IMR-90 (cell line): Measurements from ENCODE around the gene IL22. TPM values are rescaled to one million over a fixed set of nuclear protein-coding genes. Genes with fewer than 3 reads are reported as not detected.

ENCODE experiments used
- ATAC-seq: fragments of 200-7000 bp; cut with Tn5 transposase; 2 replicates; pipeline ENCODE4 v1.9.1; 2020; ENCODE audit warnings: low read depth, mild to moderate bottlenecking, moderate library complexity
- BruUV-seq: library from RNA; stranded (reverse); fragments of 400-500 nt; replicated peaks from 2 replicates; lab custom pipeline; 2021; lab: Mats Ljungman, UMichigan
- CTCF ChIA-PET: fragments of 300-600 bp; formaldehyde crosslinking; extraction: SDS; loops from one replicate; lab custom pipeline; 2021; ENCODE audit warnings: antibody characterized with exemption; lab: Yijun Ruan, JAX
- POLR2A ChIA-PET: fragments of 300-600 bp; sonication (Branson Sonifier 250); formaldehyde crosslinking; loops from one replicate; lab custom pipeline; 2022; ENCODE audit warnings: antibody characterized with exemption; ENCODE audit not compliant: unreplicated experiment; lab: Charles Lee
- DNase-seq: peaks from one replicate; pipeline ENCODE4 v3.0.0; 2013
- H2AFZ ChIP-seq: replicated peaks from 2 replicates; pipeline ENCODE3; 2013; ENCODE audit warnings: low read length, mild to moderate bottlenecking; ENCODE audit not compliant: poor library complexity
- H2AK5ac ChIP-seq: 2 replicates; pipeline ENCODE4 v1.6.1; 2013; ENCODE audit warnings: low read depth, low read length, inconsistent platforms
- H2AK9ac ChIP-seq: replicated peaks from 2 replicates; pipeline ENCODE3; 2013; ENCODE audit warnings: mild to moderate bottlenecking, low read depth, low read length, moderate library complexity; ENCODE audit not compliant: poor library complexity
- H2BK120ac ChIP-seq: 2 replicates; pipeline ENCODE4 v1.6.1; 2013; ENCODE audit warnings: low read depth, low read length, inconsistent platforms
- H2BK15ac ChIP-seq: 3 replicates; pipeline ENCODE4 v1.6.1; 2013; ENCODE audit warnings: low read depth, low read length, inconsistent platforms
- H2BK20ac ChIP-seq: 2 replicates; pipeline ENCODE4 v1.6.1; 2013; ENCODE audit warnings: low read depth, mild to moderate bottlenecking, inconsistent platforms, low read length, moderate library complexity
- H2BK5ac ChIP-seq: 2 replicates; pipeline ENCODE4 v1.6.1; 2013; ENCODE audit warnings: mild to moderate bottlenecking, low read depth, low read length, inconsistent platforms; ENCODE audit not compliant: poor library complexity, severe bottlenecking
- H3K14ac ChIP-seq: replicated peaks from 2 replicates; pipeline ENCODE4 v1.6.1; 2013; ENCODE audit warnings: low read depth, low read length, inconsistent platforms
- H3K18ac ChIP-seq: 2 replicates; pipeline ENCODE4 v1.6.1; 2013; ENCODE audit warnings: low read depth, low read length, control low read depth
- H3K23ac ChIP-seq: 2 replicates; pipeline ENCODE4 v1.6.1; 2013; ENCODE audit warnings: low read depth, low read length, inconsistent platforms
- H3K27ac ChIP-seq: 2 replicates; pipeline ENCODE4 v1.5.1; 2013; ENCODE audit warnings: mild to moderate bottlenecking, control low read depth, low read length; ENCODE audit not compliant: insufficient read depth
- H3K27me3 ChIP-seq: 2 replicates; pipeline ENCODE4 v1.6.1; 2013; ENCODE audit warnings: low read length; ENCODE audit not compliant: control insufficient read depth, insufficient read depth
- H3K36me3 ChIP-seq: 2 replicates; pipeline ENCODE4 v1.6.1; 2013; ENCODE audit warnings: low read length, mixed read lengths; ENCODE audit not compliant: control insufficient read depth, insufficient read depth
- H3K4ac ChIP-seq: 2 replicates; pipeline ENCODE4 v1.6.1; 2013; ENCODE audit warnings: low read depth, low read length, inconsistent platforms
- H3K4me1 ChIP-seq: 2 replicates; pipeline ENCODE4 v1.6.1; 2013; ENCODE audit warnings: low read length, mixed read lengths; ENCODE audit not compliant: control insufficient read depth, insufficient read depth
- H3K4me2 ChIP-seq: 2 replicates; pipeline ENCODE4 v1.6.1; 2013; ENCODE audit warnings: low read depth, mild to moderate bottlenecking, control low read depth, low read length, moderate library complexity
- H3K4me3 ChIP-seq: 2 replicates; pipeline ENCODE4 v1.5.1; 2013; ENCODE audit warnings: low read depth, mild to moderate bottlenecking, control low read depth, low read length, moderate library complexity; ENCODE audit not compliant: insufficient read depth
- H3K56ac ChIP-seq: 2 replicates; pipeline ENCODE4 v1.6.1; 2013; ENCODE audit warnings: low read length, inconsistent platforms; ENCODE audit not compliant: insufficient read depth; ENCODE audit errors: extremely low read depth
- H3K79me1 ChIP-seq, 2 experiments: 2 replicates each; pipeline ENCODE4 v1.6.1; 2013; ENCODE audit warnings: low read length in 2 of 2, inconsistent platforms in 1 of 2, low read depth in 1 of 2
- H3K9ac ChIP-seq: 2 replicates; pipeline ENCODE4 v1.6.1; 2013; ENCODE audit warnings: low read depth, low read length, control low read depth
- H3K9me1 ChIP-seq: 2 replicates; pipeline ENCODE4 v1.6.1; 2013; ENCODE audit warnings: low read length, inconsistent platforms; ENCODE audit not compliant: insufficient read depth
- H3K9me3 ChIP-seq: 2 replicates; pipeline ENCODE4 v1.6.1; 2013; ENCODE audit warnings: low read length; ENCODE audit not compliant: control insufficient read depth, insufficient read depth
- H4K20me1 ChIP-seq: 2 replicates; pipeline ENCODE4 v1.6.1; 2013; ENCODE audit warnings: low read length, inconsistent platforms; ENCODE audit not compliant: insufficient read depth
- H4K5ac ChIP-seq: 2 replicates; pipeline ENCODE4 v1.6.1; 2013; ENCODE audit warnings: mild to moderate bottlenecking, low read depth, low read length, control low read depth
- H4K8ac ChIP-seq, 2 experiments: 2 replicates each; pipeline ENCODE4 v1.6.1; 2013; ENCODE audit warnings: low read depth in 2 of 2, low read length in 2 of 2, control low read depth in 1 of 2, inconsistent platforms in 1 of 2
- H4K91ac ChIP-seq: 2 replicates; pipeline ENCODE4 v1.6.1; 2013; ENCODE audit warnings: low read depth, low read length, inconsistent platforms; ENCODE audit not compliant: insufficient read depth
- BHLHE40 ChIP-seq: fragments of 150-350 bp; IDR thresholded peaks from 2 replicates; pipeline ENCODE4 v1.6.1; 2016; ENCODE audit warnings: mild to moderate bottlenecking, low read depth, low read length
- CEBPB ChIP-seq: IDR thresholded peaks from 2 replicates; pipeline ENCODE4 v1.6.1; 2012; ENCODE audit warnings: low read depth, low read length, improper control_type of control experiment
- CHD1 ChIP-seq: IDR thresholded peaks from 2 replicates; pipeline ENCODE4 v1.6.1; 2012; ENCODE audit warnings: low read depth, low read length, improper control_type of control experiment
- CTCF ChIP-seq: conservative IDR thresholded peaks from 2 replicates; pipeline ENCODE4 v1.5.1; 2012; ENCODE audit warnings: mild to moderate bottlenecking, low read depth, low read length, improper control_type of control experiment
- ELK1 ChIP-seq: fragments of 150-350 bp; IDR thresholded peaks from 2 replicates; pipeline ENCODE4 v1.6.1; 2016; ENCODE audit warnings: low read depth, mild to moderate bottlenecking, low read length, moderate library complexity, borderline replicate concordance
- FOS ChIP-seq: fragments of 150-350 bp; IDR thresholded peaks from 2 replicates; pipeline ENCODE4 v1.6.1; 2016; ENCODE audit warnings: low read depth, low read length
- MAZ ChIP-seq: IDR thresholded peaks from 2 replicates; pipeline ENCODE4 v1.6.1; 2012; ENCODE audit warnings: low read depth, mild to moderate bottlenecking, low read length, improper control_type of control experiment, moderate library complexity, borderline replicate concordance
- MXI1 ChIP-seq: IDR thresholded peaks from 2 replicates; pipeline ENCODE4 v1.6.1; 2012; ENCODE audit warnings: low read depth, mild to moderate bottlenecking, low read length, moderate library complexity, borderline replicate concordance
- NFE2L2 ChIP-seq: fragments of 150-350 bp; IDR thresholded peaks from 2 replicates; pipeline ENCODE4 v1.6.1; 2016; ENCODE audit warnings: low read depth, mild to moderate bottlenecking, low read length
- POLR2A ChIP-seq: IDR thresholded peaks from 2 replicates; pipeline ENCODE4 v1.6.1; 2012; ENCODE audit warnings: mild to moderate bottlenecking, low read depth, low read length
- RAD21 ChIP-seq: IDR thresholded peaks from 2 replicates; pipeline ENCODE4 v1.6.1; 2012; ENCODE audit warnings: low read length, improper control_type of control experiment
- RCOR1 ChIP-seq: IDR thresholded peaks from 2 replicates; pipeline ENCODE4 v1.6.1; 2012; ENCODE audit warnings: mild to moderate bottlenecking, low read length, improper control_type of control experiment; ENCODE audit not compliant: insufficient replicate concordance
- RFX5 ChIP-seq: IDR thresholded peaks from 2 replicates; pipeline ENCODE4 v1.8.0; 2012; ENCODE audit warnings: low read depth, mild to moderate bottlenecking, low read length, moderate library complexity
- SMC3 ChIP-seq: fragments of 150-350 bp; IDR thresholded peaks from 2 replicates; pipeline ENCODE4 v1.6.1; 2016; ENCODE audit warnings: low read depth, mild to moderate bottlenecking, antibody characterized with exemption, low read length, moderate library complexity
- USF2 ChIP-seq: fragments of 150-350 bp; IDR thresholded peaks from 2 replicates; pipeline ENCODE4 v1.6.1; 2017; ENCODE audit warnings: mild to moderate bottlenecking, antibody characterized with exemption, low read length, low read depth
- whole genome bisulfite sequencing, 2 experiments: methylation state at CpG; one replicate each; pipeline versions ENCODE4 v1.1.5 to v1.1.7; 2013; ENCODE audit warnings: missing lambda C conversion rate in 2 of 2; ENCODE audit not compliant: insufficient read length in 1 of 2; ENCODE audit errors: extremely low coverage in 2 of 2; 5-methylcytosine and 5-hydroxymethylcytosine counted together
- dilution Hi-C: fragments of 300-500 bp; cut with HindIII; formaldehyde crosslinking; loops from one replicate; pipeline ENCODE4 v1.14.3; 2018; ENCODE audit warnings: low sequenced_read_pairs; ENCODE audit not compliant: unreplicated experiment
- in situ Hi-C: fragments of 300-500 bp; cut with MboI; formaldehyde crosslinking; loops from 3 replicates; pipeline ENCODE4 v1.14.3; 2019; ENCODE audit warnings: low sequenced_read_pairs, inconsistent platforms, mixed read lengths
- intact Hi-C: fragments of 100-400 bp; cut with micrococcal nuclease; formaldehyde crosslinking; loops from 2 replicates; pipeline ENCODE4 v1.10.0; 2022
- polyA plus RNA-seq, 3 experiments: library from polyadenylated mRNA; depleted of rRNA; stranded (reverse); fragments of >200 nt; gene quantifications; 2 replicates each; pipeline ENCODE4 v1.2.3, GENCODE V29; 2012; ENCODE audit warnings: low replicate concordance in 1 of 3
- total RNA-seq: library from RNA; depleted of rRNA; stranded (reverse); fragments of >200 nt; gene quantifications from 2 replicates; pipeline ENCODE4 v1.2.3, GENCODE V29; 2012

IL22 gene
- total and polyA plus RNA-seq, 2 of the 4 experiments (the other 2 are of a cell fraction), result not detected

GRCh38 chr12:68206446-68206845, 47.0 kb downstream of the IL22 start:
- H4K5ac ChIP-seq, result no peak overlapping the region
- H3K18ac ChIP-seq, result no peak overlapping the region
- H3K9me3 ChIP-seq, result no peaks in the 10 kb centered on the region
- no peaks in the 10 kb centered on the region for H3K9me1 ChIP-seq
- H3K9ac ChIP-seq, result no peak overlapping the region
- H2BK15ac ChIP-seq, result no peak overlapping the region
- TF ChIP-seq MAZ (no peak), ELK1 (no peak), USF2 (no peak), FOS (no peak), RFX5 (no peak), RCOR1 (no peak), CTCF (no peak), POLR2A (no peak), NFE2L2 (no peak), CEBPB (no peak), SMC3 (no peak), MXI1 (no peak), BHLHE40 (no peak), CHD1 (no peak), RAD21 (no peak)
- intact Hi-C loops, result no loop called here
- H3K4me3 ChIP-seq, result no peak overlapping the region
- no peak overlapping the region for H3K14ac ChIP-seq
- H3K36me3 ChIP-seq, result no peaks in the 10 kb centered on the region
- no peaks in the 10 kb centered on the region for H3K79me1 ChIP-seq
- H3K23ac ChIP-seq, result no peak overlapping the region
- no peaks in the 10 kb centered on the region for H4K20me1 ChIP-seq
- dilution Hi-C loops, result loop anchor here (25.0 kb wide), 1 partner anchor 106 kb away; no protein-coding TSS in a partner anchor
- no peak overlapping the region for H2AK9ac ChIP-seq
- POLR2A ChIA-PET, result interaction anchor here (0.6 kb wide), 1 partner anchor 169 kb away, joined by 4 read pairs; no protein-coding TSS in a partner anchor
- 0% methylated on average over 1 of the region's 1 CpG; no CpG with 5 or more reads in 1 of the 2 experiments for WGBS, 2 experiments
- in situ Hi-C loops, result no loop called here
- H3K56ac ChIP-seq, result no peak overlapping the region
- no peak overlapping the region for H2BK5ac ChIP-seq
- no peak overlapping the region for H2BK20ac ChIP-seq
- H2AK5ac ChIP-seq, result no peak overlapping the region
- no peak overlapping the region for H3K4ac ChIP-seq
- BruUV-seq, result no TSS peak
- no peak overlapping the region for H2BK120ac ChIP-seq
- no peak overlapping the region for H3K4me2 ChIP-seq
- H2AFZ ChIP-seq, result no peak overlapping the region
- no peak overlapping the region for H4K8ac ChIP-seq
- ATAC-seq (no peak), DNase-seq (no peak)
- peaks cover 4% of the 10 kb centered on the region for H3K27me3 ChIP-seq
- H3K27ac ChIP-seq, result no peak overlapping the region
- CTCF ChIA-PET, result no interaction called here
- no peak overlapping the region for H4K91ac ChIP-seq
- no peaks in the 10 kb centered on the region for H3K4me1 ChIP-seq
